ENCODE data around the gene HNRNPL.
"Not testable (repeated sequence)": the region's sequence is repeated elsewhere in the genome, so short reads cannot be mapped to it uniquely, and the experiment has no call there.

Gene HNRNPL

DNA sequence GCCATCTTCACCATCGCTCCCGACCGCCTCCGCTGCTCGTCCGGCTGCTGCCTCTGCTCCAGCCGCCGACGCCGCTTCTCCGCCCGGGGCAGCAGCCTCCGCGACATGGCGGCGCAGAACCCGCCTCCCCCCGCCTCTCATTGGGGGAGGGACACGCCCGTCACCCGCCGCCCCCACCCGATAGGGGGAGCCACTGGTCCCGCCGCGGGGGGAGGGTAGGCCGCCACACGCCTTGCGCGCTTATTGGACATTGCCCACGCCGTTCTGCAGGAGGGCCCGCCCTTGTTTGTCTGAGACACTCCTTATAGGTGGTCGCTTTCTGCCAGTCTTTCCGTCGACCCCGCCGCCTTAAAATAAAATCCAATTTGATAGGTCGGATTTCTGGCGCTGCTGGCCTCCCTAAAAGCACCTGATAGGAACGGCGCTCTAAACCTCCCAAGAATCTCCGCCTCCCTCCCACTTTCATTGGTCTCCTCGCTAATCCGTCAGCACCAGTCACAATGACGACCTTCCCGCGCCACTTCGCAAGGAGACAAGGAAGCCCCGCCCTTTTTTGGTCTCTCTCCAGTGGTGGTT is at the start of gene HNRNPL:
Gene HNRNPL (minus strand): TSS at position 127 of the 576 bp plus-strand sequence. CDS start 20 bp downstream, at position 107.
- DNase-seq (ENCODE audit: low spot score) = peak; percentile 97

DNA sequence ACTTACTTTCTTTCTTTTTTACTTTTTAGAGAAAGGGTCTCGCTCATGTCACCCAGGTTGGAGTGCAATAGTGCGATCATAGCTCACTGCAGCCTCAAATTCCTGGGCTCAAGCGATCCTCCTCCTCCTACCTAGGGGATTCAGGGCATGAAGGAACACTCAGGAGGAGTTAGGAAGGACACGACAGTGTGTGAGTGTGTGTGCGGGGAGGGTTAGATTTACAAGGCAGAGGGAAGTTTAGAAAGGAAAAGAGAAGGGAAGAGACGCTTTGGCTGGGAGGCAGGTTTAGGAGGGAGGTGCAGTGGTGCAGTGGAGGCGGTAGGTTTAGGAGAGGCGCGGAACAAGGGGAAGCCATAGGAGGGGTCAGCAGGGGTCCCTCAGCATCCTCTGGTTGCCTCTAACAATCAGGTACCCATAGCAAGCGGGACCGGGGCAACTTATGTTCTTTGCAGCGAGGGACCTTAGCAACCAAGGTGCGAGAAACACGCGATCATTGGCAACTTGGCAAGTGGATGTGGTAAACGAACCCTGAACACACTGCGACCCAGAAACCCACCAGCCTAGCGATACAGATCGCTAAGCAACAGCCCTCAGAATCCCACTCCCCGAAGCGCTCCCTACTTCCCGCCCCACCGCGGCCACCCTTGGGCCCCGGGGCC is 49.1 kb upstream of the HNRNPL start:
- DNase-seq (ENCODE audit: low spot score) = no peak

DNA sequence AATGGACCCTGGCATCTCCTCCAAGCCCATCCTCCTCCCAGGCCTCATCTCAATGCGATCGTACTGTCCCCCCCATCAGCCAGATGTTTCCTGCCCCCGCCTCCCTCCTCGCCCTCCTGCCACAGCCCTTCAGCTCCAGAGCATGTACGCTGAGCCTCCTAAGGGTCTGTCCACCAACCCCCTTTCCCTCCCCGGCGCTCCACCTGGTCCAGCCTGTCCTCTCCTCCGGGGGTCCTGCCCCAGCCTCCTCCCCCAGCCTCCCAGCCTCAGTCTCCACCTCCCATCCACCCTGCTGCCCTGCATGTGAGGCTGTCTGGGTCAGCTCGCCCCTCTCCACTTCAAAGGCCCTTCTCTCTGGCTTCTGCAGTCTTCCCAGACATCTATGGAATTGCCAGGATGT is 45.2 kb upstream of the HNRNPL start:
- no peak for DNase-seq (ENCODE audit: low spot score)

DNA sequence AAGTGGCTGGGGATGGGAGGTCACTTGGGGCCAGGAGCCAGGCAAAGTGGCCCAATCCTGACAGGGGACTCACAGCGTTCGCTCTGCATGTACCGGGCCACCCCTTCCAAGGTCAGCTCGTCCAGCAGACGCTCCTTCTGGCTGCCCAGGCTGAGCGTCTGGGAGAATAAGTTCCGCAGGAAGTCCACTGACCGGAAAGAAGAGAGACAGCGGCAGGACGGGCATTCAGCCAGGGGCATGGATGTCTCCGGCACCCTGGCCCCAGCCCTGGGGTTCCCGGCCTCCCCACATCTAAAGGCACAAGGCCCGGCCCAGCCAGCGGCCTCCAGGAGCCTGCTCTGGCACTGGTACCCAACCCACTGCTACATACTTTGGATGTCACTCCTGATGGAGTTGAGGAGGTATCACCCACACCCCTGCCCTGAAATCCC is 43.6 kb upstream of the HNRNPL start:
- no peak for DNase-seq (ENCODE audit: low spot score)

DNA sequence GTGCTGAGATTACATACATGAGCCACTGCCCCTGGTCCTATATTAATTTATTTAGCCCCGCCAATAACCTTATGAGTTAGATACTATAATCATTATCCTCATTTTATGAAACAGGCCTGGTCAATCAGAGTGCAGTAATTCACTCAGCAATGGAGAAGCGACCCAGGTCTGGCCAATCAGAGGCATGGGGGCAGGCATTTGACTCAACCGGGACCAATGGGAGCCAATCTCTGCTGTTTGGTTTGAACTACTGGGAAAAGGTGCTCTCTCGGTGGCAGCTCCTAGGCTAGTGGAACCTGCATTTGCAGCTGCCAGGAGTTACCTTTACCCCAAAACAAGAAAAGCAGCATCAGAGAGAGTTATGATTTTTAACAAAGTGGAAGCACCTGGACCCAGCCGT is 43.1 kb upstream of the HNRNPL start:
- no peak for DNase-seq (ENCODE audit: low spot score)

DNA sequence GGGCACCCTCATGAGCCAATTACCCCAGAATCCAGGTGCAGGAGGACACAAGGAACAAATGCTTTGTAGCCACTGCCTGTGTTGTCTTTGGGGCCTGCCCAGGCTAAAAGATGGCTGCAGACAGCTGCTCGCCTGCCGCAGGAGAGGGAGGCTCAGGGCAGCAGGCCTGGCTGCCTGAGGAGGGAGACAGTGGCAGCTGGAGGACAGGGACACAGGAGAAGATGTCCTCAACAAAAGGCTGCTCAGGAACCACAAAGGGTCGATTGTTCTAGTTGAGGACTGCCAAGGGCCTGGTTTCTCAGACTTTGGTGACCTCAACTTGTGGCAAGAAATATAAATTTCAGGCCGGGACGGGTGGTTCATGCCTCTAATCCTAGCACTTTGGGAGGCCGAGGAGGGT is 42.0 kb upstream of the HNRNPL start:
- no peak for DNase-seq (ENCODE audit: low spot score)

DNA sequence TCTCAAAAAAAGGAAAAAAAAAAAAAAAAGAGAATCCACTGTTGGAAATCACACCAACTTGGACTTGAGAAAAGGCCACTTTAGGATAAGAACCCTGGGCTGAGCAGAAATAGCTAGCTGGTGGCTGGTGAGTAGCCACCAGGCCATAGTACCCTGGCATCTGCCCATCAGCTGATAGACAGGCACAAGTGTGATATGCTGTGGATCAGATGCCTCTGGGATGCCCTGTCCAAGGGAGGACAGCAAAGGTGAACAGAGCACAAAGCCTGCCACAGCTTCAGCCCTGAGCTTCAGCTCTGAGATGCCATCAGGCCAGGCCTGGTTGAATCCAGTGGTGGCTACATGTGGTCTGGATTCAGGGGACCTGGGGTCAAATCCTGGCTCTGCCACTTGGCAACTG is 40.9 kb upstream of the HNRNPL start:
- no peak for DNase-seq (ENCODE audit: low spot score)

DNA sequence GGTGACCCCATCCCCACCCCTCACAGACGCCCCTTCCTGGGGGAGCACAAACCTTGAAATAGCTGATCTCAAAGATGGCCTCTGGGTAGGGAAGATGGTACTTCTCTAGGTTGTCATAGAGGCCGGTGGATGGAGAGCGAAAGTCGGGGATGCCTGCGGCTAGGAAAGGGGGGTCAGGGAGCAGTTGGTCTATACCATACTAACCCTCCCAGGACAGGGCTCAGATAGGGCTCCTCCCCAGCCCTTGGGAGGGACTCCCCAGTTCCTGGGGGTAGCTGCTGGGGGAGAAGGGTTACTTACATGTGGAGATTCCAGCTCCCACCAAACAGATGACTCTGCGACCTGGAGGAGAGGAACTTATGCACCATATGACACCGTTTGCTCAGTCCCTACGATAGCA is 40.0 kb upstream of the HNRNPL start:
- DNase-seq (ENCODE audit: low spot score) = no peak

DNA sequence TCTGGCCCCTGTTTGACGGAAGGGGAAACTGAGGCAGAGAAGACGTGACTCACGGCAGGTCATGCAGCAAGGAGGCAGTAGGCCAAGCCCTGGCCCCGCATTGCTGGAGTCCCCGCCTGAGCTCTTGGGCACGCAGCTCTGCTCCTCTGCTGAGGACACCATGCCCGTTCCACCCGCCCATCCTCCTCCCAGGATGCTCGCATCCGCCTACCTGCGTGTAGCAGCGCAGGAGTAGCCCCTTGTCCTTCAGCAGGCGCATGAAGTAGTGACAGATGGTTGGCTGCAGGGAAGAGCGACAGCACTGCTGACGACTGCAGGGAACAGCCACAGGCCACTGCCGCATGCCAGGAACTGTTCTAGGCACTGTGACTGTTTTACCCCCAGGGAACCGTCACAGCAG is 39.1 kb upstream of the HNRNPL start:
- DNase-seq (ENCODE audit: low spot score) = no peak

DNA sequence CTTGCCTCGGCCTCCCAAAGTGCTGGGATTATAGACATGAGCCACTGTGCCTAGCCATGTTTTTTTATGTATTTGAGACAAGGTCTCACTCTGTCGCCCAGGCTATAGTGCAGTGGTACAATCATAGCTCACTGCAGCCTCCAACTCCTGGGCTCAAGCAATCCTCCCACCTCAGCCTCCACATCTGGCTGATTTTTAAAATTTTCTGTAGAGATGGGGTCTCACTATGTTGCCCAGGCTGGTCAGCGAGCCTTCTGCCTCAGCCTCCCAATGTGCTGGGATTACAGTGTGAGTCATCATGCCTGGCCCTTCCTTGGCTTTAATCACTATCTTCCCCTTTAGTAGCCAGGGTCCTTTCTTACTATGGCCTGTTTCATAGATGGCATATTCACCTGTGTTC is 34.9 kb upstream of the HNRNPL start:
- DNase-seq (ENCODE audit: low spot score) = not testable (repeated sequence)

DNA sequence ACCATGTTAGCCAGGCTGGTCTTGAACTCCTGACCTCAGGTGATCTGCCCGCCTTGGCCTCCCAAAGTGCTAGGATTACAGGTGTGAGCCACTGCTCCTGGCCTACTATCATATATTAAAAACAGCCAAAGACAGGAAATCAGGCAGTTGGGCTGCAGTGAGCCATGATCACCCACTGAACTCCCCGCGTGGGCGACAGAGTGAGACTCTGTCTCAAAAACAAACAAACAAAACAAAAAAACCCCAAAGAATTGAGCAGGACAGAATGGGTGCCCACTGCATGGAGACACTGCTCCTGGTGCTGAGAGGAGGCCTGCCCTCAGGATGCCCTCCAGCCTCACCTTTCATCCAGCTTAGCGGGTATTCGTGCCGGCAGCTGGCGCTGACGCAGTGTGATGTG is 33.5 kb upstream of the HNRNPL start:
- DNase-seq (ENCODE audit: low spot score) = no peak

DNA sequence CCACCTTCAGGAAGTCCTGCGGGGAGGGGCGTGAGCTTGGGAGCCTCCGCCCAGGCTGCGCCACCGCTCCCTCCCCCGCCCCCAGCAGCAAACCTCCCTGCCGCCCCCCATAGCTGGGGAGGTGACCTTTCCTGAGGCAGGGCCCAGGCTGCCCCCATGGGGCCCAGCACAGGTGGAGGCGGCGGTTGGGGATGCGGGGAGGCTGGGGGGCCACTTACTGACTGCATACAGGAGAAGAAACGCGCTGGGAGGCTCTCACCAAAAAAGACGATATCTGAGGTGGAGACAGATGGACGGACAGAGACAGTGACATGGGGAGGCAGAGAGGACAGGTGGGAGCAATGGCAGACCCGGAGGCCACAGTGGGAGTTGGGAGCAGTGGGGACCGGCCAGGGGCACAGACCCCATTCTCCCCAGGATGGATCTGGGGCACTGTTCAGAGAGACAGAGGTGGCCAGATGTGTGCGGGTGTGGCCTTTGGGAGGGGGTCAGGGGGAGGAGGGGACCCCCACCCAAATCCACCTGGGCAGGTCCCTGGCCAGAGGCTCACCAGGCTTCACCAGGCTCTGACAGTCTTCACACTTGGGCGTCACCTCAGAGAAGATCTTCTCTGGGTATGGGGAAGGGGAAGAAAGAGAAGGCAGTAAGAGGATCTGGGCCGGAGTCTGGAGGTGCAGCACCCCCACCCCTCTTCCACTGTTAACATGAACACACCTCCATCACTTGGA is 31.3 kb upstream of the HNRNPL start:
- DNase-seq (ENCODE audit: low spot score) = no peak

DNA sequence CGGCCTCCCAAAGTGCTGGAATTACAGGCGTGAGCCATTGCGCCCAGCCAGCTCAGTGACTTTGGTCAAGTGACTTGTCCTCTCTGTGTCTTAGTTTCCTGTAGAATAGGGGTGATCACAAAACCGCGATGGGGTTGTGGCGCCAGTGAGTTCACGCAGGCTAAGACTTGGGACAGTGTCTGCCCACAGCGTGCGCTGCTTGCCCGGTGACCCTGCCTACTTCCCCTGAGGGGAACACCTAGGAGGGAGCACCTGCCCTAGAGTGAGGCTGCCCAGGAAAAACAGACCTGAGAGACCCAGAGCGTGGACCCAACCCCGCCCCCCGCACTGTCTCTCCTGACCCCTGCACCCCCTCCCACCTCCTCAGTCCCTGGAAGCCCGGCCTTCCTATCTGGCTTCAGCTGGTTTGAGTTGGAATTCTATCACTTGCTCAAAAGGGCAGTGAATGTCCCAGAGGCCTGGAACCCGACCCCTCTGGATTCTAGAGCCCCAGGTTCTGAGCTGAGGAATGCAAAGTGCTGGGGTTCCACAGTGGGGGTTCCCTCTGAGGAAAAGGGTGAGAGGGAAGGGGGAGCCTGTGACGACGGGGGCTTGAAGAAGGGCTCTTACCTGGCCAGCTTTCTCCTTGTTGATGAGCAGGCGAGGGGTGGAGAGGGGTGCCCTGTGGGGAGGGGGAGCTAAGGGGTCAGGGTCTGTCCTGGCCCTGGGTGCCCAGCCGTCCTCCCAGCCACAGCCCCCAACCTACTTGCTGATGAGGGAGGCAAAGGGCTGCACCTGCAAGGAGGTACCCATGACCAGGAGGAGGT is 30.5 kb upstream of the HNRNPL start:
- no peak for DNase-seq (ENCODE audit: low spot score)

DNA sequence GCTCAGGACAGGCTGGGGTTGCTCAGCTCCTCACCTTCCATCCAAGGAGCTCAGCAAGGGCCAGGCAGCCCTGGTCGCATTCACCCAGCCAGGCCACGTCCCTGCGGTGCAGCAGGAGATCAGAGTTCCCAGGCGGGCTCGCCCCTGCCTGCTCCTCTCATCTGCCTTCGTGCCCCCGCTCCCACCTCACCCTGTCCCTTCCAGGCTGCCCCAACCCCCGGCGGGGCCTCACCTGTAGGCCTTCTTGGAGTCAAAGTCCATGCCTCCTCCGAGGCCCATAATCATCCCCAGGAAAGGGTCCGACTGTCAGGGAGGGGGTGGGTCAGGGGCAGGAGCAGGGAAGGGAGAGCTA is 29.6 kb upstream of the HNRNPL start:
- DNase-seq (ENCODE audit: low spot score) = no peak

DNA sequence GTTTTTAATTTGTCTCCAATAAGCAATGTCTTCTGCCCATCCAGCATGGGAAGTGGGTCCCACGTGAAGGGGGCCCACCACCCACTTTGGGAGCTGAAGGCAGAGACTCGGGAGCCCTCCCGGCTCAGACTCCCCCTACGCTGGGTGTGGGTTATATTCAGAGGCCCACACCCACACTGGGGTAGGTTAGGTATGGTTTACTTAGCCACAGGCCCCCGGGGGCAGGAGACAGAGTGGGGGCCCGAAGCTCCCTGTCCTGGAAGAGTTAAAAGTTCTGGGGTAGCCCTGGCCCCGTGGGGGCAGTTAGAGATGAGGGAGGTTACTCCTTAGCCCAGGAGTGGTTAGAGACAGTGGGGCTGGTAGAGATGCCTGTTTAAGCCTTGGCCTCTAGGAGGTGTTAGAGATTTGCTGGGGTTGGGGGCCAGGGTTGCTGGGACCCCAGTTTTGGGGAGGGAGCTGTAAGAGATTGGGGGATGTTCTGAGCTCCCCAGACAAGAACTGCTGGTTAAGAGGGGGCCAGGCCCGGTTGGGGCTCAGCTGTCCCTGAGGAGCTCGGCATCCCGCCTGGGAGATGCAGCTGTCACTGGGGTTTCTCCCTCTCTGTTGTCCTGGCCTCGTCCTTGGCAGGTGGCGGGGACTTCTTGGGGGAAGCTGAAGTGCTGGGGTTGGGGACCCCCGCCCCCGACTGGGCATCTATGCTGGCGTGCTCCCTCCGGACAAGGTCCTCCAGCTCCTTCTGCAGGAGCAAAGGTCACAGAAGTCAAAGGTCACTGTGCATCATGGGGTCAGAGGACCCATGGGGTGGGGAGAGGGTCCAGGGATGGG is 29.0 kb upstream of the HNRNPL start:
- DNase-seq (ENCODE audit: low spot score) = no peak

DNA sequence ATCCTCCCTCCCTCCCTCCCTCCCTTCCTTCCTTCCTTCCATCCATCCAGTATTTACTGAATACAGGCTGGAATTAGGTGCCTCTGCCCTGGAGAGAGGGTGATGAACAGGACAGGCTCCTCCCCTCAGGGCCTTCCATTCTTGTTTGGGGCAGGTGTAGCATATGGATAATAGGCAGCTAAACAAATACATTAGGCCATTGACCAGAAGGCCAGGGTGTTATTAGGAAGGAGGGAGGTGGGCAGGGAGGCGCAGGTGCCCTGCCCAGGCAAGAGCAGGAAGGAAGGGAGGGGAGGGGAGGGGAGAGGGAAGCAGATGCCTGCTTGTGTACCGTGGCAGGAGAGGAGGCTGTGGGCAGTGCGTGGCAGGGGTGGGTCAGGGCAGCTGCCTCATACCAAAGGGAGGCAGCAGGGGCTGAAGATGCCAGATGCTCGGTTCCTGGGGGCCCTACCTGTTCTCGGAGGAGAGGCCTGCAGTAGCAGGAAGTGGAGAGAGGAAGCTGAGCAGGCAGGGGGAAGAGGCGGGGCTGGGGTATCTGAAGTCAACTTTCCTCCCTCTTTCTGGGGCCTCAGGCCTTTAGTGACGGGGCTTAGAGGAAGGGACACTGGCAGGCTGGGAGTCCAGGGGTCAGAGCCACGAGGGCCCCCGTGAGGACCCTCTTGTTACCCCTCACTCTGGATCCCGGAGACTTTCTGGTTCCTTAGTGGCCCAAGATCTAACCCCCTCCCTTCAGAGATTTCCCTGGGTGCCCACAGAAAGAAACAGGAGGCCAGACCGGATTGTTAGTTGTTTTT is 28.2 kb upstream of the HNRNPL start, which contains the start of gene RINL:
Gene RINL (minus strand): TSS at position 495 of the 794 bp plus-strand sequence. CDS start 1,533 bp downstream, outside the sequence.
- DNase-seq (ENCODE audit: low spot score) = no peak

DNA sequence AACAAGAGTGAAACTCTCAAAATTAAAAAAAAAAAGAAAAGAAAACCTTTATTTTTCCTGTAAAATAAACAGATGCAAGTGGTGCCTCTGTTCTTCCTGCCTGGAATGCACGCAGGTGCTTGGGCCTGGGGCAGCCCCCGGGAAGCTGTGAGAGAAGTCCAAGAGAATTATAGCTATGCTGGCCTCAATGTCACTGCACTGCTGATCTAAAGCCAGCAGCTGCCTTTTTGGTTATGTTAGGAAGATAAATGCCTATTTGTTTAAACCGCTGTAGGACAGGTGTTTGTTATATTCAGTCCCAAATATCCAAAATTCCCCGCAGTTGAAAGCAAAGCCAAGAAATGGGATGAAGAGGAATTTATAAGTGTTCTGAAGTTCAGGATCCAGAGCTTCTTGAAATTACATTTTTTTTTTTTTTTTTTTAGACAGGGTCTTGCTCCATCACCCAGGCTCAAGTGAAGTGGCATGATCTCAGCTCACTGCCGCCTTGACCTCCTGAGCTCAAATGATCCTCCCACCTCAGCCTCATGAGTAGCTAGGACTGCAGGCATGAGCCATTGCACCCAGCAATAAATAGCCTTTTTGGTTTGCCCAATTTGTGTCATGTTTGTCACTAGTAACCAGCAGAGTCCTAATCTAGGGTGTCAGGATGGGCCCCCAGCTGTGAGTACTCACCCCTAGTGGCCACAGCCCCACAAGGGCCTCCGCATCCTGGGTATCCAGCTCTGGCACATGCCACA is 26.0 kb upstream of the HNRNPL start:
- no peak for DNase-seq (ENCODE audit: low spot score)

DNA sequence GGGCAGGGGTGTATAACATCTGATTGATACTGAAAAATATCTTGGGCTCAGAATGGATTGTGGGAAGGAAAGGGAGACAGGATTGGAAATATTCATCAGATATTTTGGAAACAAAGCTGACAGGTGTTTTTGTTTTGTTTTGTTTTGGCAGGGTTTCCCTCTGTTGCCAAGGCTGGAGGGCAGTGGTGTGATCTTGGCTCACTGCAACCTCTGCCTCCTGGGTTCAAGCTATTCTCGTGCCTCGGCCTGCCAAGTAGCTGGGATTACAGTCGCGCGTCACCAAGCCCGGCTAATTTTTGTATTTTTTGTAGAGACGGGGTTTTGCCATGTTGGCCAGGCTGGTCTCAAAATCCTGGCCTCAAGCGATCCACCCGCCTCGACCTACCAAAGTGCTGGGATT is 23.6 kb upstream of the HNRNPL start:
- DNase-seq (ENCODE audit: low spot score) = not testable (repeated sequence)

DNA sequence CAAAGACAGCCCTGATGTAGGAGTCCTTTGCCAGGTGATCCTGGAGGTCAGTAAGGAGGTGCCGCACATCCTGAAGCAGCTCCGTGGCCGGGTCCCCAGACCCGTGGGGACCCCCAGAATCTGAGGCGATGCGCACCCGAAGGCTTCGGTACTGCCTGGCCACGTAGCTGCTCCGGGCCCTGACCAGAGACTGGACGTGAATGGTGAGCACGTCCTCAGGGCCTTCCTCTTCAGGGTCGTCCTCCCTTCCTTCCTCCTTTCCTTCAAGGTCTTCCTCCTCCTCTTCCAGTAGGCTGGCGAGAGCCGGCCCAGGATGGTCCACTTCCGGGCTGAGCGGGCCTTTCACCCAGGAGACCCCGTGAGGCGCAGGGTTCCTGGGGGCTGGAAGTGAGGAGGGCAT is 20.8 kb upstream of the HNRNPL start:
- no peak for DNase-seq (ENCODE audit: low spot score)

Data from AG08396 (cell line).